NK-92 (cell line): ENCODE results near the gene INO80E.
A peak's percentile ranks its signal among the peaks of the same experiment; 100 is the strongest.
"Not testable (repeated sequence)": the region's sequence is repeated elsewhere in the genome, so short reads cannot be mapped to it uniquely, and the experiment has no call there.

ENCODE experiments used
- DNase-seq: peaks from one replicate; lab custom pipeline; 2025; ENCODE audit not compliant: unreplicated experiment; lab: John Stamatoyannopoulos, UW

INO80E gene, protein sequence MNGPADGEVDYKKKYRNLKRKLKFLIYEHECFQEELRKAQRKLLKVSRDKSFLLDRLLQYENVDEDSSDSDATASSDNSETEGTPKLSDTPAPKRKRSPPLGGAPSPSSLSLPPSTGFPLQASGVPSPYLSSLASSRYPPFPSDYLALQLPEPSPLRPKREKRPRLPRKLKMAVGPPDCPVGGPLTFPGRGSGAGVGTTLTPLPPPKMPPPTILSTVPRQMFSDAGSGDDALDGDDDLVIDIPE

DNA sequence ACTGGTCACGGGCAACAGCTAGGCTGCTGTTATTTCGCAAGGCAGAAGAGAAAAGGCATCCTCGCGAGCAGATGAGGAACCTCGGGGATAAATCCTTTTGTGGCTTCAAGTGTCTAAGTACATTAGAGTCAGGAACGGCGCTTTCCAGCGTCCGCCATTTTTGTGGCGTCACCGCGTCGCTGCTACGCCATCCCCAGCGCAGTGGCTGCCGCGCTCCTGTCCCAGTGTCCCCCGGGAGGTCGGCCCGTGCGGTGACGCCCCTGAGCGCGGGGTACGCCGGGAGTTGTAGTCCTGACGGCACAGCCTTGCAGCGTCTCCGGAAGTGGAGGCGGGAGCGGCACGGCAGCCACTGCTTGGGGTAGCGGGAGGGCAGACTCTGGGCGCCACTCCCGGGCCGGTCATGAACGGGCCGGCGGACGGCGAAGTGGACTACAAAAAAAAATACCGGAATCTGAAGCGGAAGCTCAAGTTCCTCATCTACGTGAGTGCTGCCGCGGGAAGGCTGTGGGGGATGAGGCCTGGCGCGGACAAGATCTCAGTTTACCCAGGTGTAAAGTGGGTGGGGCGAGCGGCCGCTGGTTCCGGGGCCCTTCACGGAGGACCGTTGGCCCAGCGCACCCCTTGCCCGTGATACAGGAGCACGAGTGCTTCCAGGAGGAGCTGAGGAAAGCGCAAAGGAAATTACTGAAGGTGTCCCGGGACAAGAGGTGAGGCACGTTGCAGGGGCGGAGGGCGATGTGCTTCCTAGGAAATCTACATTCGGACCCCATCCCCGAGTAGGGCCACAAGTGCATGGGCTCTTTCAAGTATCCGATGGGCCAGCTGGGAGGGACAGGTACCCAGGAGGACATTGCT, at the start of gene INO80E:
TSS of gene INO80E (plus strand) at position 331 of the 855 bp plus-strand sequence. CDS start at position 401, 70 bp downstream.
- peak; percentile 91 for DNase-seq

DNA sequence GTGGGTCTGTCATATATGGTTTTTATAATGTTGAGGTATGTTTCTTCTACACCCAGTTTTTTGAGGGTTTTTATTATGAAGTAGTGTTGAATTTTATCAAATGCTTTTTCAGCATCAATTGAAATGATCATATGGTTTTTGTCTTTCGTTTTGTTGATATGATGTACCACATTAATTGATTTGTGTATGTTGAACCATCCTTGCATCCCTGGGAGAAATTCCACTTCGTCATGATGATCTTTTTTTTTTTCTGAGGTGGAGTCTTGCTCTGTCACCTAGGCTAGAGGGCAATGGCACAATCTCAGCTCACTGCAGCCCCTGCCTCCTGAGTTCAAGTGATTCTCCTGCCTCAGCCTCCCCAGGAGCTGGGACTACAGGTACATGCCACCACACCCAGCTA, 48.1 kb upstream of the INO80E start:
- DNase-seq: no peak

DNA sequence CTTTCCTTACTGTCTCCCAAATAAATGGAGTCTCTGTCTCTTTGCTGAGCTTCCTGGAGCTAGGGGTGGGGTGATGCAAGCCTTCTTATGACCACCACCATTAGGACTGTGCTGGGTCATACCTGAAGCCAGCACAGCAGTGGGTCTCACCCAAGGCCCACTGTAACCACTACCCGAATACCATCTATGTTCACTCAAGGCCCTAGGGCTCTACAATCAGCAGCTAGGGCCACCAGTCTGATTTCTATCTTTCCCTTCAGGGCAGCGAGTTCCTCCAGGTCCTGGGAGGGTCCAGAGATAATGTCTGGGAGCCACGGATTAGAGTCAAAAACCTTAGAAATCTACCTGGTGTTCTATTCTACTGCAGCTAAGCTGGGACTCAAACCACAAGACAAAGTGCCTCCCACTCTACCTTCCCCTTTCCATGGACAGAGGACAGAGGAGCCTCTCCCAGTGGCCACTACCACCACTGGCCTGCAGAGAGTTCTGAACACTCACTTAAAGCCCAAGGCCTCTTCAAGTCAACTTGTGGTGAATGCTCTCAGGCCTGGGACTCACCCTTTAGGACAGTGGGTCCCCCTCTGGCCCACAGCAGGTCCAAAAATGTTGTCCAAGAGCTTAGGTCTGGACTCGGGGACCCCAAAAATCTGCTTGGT, 45.1 kb upstream of the INO80E start:
- no peak for DNase-seq

DNA sequence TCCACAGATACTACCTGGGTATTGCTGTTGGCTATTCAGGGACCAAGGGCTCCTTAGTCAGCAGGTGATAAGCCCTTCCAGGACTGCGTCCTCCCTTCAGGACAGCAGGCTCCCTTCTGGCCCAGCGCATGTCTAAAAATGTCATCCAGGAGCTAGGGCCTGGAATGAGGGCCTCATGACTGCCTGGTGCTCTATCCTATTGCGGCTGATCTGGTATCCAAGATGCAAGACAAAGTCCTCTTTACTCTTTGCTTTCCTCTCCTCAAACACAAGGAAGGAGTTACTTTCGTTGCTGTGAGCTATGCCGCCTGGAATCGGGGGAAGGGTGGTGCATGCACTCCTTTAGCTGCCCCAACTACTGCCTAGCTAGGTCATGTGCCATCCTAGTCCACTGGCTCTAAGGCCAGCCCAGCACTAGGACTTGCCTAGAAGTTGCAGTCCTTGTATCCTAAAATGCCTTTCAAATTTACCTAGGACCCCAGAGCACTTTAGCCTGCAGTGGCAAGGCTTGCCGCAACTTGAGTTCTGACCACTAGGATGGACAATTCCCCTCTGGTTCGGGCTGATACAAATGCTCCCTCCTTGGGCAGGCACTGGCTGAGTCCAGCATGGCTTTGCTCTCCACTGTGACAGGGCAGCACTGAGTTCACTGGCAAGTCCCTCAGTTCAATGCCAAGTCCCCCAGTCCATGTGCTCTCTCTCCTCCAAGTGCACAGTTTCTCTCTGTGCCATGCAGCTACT, 44.2 kb upstream of the INO80E start:
- DNase-seq: no peak

DNA sequence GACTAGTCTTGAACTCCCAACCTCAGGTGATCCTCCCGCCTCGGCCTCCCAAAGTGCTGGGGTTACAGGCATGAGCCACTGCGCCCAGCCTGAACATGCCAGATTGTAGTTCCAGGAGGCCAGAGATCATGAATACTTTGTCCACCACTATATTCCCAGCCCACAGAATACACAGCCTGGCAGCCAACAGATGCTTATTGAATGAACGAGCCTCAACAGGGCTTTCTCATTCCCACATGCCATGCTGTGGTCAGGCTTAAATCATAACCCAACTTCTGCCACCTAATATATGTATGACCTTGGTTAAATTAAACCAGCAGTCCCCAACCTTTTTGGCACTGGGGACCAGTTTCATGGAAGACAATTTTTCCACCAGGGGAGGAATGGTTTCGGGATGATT, 37.3 kb upstream of the INO80E start:
- DNase-seq: no peak

DNA sequence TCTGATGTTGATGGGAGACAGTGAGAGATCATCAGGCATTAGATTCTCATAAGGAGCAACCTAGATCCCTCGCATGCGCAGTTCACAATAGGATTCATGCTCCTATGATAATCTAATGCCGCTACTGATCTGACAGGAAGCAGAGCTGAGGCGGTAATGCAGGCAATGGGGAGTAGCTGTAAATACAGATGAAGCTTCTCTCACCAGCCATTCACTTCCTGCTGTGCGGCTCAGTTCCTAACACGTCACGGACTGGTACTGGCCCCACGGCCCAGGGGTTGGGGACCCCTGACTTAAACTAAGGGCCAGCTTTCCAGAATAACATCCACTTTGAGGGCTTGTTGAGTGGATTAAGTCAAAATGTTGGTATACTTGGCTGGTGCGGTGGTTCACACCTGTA, 36.7 kb upstream of the INO80E start:
- no peak for DNase-seq

DNA sequence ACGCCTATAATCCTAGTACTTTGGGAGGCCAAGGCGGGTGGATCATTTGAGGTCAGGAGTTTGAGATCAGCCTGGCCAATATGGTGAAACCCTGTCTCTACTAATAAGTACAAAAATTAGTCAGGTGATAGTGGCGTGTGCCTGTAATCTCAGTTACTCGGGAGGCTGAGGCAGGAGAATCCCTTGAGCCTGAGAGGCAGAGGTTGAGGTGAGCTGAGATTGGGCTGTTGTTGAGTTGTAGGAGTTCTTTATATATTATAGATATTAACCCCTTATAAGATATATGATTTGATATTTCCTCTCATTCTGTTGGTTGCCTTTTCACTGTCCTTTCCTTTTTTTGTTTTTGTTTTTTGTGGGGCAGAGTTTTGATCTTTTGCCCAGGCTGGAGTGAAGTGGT, 36.2 kb upstream of the INO80E start:
- not testable (repeated sequence) for DNase-seq

DNA sequence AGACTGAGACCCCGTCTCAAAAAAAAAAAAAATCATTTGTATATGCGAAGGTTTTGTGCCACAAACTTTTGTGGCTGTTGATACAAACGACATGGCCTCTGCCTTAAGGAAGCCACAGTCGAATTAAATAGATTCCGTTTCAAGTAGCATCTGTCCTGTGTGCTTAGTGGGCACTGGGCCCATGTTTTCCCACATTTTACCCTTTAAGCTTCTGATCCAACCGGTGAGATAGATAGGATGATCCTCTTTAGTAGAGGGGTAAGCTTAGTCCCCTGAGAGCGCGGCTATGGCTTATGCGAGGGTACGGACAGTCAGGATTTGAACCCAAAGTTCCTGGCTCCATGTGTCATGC, 34.9 kb upstream of the INO80E start:
- DNase-seq: no peak

DNA sequence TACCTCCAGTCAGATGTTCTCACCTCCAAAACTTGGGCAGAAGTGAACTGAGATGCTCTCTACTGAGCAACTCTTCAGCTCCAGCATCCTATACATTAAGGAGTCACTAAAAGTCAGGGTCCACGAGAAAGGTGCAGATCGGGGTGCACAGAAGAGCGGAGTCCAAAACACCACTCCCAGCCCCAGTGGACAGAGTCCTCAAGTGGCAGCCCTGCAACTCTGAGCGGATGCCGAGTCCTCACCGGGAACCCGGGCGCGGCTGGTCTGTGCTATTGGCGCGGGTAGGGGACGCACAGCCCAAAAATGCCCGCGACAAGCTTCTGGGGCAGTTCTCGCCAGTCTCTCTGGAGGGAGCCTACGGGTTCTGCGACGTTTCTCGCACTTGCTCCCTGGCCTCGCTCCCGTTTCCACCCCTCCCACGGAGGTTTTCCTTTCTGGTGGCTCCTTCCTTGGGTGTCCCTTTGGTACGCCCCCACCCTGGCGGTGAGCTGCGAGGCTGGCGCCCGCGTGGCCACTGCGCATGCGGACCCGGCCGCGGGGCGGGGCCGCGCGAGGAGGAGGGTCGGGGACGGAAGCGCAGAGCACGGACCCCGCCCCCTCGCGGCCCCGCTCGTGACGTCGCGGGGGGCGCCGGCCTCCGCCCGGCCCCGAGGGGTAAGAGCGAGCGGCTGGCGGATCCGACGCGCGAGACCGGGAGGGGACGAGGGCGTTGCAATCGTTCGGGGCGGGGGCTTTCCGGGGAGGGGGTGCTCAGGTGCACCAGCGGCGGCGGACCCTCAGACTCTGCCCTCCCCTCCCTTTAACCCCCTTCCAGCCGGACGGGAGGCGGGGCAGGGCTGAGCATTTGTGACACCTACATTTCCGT, 34.3 kb upstream of the INO80E start, which contains the start of gene TMEM219:
TSS of gene TMEM219 (plus strand) at position 601 of the 865 bp plus-strand sequence. CDS start 1,065 bp downstream, outside the sequence.
- DNase-seq: peak; percentile 46

DNA sequence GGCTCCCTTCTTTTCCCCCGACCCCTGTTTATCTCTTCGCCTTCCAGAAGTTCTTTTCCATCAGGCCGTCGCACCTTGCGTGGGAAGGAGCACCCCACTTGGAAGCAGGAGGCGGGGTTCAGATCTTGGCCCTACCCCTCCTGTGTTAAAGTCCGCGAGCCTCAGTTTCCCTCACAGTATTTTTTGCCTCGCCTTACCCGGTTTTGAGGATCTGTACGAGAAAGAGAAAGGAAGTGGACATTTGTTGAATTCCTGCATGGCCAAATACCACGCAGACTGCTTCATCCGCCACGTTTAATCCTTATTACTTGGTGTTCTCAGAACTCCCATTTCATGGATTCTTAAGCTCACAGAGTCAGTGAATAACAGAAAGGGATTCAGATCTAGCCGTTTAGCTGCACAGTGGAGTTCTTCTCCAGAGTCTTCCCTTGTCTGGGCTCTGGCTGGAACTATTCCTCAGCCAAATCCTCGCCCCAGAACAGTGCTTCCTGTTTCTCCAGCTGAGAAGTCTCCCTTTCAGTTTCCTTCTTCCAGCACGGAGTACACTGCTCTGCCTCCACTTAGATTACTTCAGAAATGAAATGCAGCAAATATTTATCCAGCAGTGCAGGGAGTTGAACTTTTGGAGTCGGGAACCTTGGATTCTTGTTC, 33.6 kb upstream of the INO80E start:
- DNase-seq: no peak

DNA sequence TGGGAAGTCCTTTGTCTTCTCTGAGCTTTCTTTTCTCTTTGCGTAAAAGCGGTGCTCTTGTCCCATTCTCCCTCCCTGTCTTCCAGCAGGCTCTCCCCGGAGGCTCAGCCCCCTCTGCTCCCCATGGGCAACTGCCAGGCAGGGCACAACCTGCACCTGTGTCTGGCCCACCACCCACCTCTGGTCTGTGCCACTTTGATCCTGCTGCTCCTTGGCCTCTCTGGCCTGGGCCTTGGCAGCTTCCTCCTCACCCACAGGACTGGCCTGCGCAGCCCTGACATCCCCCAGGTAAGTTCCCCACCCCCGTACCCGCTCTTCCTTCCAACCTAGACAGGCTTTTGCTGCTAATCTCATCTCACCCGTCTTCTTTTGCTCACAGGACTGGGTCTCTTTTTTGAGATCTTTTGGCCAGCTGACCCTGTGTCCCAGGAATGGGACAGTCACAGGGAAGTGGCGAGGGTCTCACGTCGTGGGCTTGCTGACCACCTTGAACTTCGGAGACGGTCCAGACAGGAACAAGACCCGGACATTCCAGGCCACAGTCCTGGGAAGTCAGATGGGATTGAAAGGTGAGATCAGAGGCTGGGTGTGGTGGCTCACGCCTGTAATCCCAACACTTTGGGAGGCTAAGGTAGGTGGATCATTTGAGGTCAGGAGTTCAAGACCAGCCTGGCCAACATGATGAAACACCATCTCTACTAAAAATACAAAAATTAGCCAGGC, 32.9 kb upstream of the INO80E start:
- DNase-seq: no peak

DNA sequence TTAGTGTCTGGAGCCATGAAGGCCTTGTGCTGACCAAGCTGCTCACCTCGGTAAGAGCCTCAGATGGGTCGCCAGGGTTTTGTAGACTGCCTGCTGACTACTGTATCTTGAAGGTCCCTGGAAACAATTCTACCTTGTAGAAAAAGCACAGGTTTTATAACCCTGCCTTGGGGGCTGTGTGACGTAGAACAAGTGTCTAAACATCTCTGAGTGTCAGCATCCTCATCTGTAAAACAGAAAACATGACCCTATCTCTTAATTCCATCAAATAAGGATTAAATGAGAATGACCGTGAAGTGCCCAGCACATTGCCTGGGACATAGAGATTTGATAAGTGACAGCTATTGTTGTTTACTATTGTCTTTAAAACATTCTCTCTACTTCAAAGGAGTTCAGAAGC, 27.8 kb upstream of the INO80E start:
- DNase-seq: no peak

DNA sequence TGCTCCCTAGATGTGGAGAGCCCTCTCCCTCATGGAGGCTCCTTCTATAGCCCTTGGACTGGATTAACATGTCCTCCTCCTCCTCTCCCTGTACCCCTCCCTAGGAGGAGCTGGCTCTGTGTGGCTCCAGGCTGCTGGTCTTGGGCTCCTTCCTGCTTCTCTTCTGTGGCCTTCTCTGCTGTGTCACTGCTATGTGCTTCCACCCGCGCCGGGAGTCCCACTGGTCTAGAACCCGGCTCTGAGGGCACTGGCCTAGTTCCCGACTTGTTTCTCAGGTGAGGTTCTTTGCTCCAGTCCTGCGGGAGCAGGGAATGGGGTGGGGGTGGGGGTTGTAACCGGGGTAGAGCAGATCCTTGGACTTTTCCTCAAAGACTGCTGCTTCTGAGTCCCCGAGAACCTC, 24.7 kb upstream of the INO80E start:
- no peak for DNase-seq

DNA sequence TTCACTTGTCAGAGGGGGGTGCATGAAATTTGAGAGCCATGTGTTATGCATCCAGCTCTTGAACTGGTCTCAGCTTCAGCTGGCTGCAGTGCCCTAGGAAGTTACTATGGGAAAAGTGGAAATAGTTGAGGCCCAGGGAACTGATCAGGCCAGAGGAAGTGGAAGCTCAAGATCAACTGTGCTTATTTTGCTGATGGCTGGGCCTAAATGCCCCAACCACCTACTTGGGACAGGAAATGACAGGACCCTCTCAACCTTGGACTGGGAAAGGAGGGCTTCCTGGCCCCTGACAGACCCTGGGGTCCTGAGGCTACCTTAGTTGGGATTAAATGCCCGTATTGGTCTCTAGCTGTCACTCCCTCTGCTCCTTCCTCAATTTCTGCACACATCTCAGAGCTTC, 23.5 kb upstream of the INO80E start:
- DNase-seq: no peak

DNA sequence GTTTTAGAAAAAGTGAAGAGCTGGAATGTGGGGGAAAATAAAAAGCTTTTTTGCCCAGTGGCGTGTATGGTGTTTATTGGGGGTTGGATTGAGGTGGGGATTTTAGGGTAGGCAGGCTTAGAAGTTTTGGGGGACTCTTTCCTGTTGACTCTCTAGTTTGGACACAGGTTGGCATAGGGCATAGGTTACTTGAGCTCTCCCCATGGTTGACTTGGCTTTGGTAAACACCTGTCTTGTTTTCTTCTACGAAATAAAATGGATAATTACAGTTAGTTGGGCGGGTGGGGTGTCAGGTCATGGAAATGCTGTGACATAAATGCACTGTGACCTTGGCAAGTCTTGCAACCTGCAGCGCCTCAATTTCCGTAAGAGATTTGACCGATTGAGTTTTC, 23.1 kb upstream of the INO80E start:
- DNase-seq: no peak

DNA sequence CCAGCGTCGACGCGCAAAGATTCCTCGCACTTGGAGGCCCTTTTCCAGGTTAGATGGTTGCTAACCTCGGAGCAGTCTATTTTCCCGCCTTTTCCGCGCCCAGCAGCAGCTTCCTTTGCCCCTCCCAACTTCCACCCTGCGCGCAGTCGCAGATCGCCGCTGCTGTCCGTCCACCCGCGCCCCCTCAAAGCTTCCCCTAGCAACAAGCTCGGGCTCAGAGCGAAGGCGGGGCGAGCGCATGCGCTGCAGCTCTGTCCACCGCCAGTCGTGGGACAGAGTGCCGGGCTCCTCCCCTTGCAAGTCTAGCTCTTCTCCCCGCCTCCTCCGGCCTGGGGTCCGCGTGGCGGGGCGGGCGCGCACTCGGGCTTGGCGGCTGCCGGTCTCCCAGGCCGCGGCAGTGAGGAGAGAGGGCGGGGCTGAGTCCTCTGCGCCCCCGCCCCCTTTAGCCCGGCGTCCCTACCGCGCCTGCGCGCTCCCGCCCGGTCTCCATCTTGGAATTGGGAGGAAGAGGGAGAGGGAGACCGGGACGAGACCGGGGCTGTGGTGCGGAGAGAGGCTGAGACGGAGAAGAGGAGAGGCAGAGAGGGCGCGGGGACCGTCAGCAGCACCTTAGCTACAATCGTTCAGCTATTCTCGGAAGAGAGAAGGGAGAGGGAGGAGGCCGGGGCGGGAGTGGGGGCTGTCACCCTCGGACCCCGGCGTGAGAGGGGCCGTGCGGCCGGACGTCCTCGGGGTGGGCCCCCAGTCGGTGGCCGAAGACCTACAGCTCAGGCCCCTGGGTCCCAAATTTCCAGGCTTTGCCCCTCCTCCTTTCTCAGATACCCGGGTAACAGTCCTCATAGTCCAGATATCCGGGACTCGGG, 22.4 kb upstream of the INO80E start, which contains the start of gene TAOK2:
TSS of gene TAOK2 (plus strand) at position 485 of the 863 bp plus-strand sequence. CDS start 3,905 bp downstream, outside the sequence.
- peak; percentile 80 for DNase-seq

DNA sequence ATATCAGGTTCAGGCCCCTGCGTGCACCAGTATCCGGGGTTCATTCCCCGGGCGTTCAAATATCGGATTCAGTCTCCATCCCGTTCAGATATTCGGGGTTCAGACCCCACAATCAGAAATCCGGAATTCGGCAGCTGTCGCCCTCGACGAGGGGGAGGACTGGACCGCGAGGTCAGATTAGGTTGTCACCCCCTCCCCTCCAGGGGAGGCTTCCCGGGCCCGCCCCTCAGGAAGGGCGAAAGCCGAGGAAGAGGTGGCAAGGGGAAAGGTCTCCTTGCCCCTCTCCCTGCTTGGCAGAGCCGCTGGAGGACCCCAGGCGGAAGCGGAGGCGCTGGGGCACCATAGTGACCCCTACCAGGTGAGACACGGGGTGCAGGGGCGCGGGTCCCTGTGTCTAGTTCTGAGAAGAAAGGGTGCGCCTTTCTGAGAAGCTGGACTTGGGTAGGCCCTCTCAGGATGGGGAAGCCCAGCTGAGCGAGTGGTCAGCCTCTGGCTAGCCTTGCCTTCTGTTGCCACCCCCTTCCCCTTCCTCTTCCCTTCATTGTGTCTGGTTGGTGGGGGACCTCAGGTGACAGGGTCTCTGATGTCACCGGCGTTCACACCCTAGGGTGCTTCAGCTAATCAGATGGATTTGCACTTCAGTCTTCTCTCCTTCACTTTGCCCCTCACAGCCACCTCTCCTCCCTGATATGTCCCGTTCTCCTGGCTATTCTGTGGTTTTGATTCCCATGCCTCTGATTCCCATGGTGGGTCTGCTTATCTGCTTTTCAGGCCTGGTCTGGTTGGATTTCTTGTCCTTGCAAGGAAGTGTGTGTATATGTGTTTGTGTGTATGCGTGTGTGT, 21.5 kb upstream of the INO80E start:
- DNase-seq: no peak
